SKM-1 (cell line): ENCODE results near the gene RAD23B.
"Not testable (repeated sequence)": the region's sequence is repeated elsewhere in the genome, so short reads cannot be mapped to it uniquely, and the experiment has no call there.

Experiments used
- DNase-seq: peaks from one replicate; lab custom pipeline; 2025; ENCODE audit not compliant: unreplicated experiment; lab: John Stamatoyannopoulos, UW

The RAD23B gene

DNA sequence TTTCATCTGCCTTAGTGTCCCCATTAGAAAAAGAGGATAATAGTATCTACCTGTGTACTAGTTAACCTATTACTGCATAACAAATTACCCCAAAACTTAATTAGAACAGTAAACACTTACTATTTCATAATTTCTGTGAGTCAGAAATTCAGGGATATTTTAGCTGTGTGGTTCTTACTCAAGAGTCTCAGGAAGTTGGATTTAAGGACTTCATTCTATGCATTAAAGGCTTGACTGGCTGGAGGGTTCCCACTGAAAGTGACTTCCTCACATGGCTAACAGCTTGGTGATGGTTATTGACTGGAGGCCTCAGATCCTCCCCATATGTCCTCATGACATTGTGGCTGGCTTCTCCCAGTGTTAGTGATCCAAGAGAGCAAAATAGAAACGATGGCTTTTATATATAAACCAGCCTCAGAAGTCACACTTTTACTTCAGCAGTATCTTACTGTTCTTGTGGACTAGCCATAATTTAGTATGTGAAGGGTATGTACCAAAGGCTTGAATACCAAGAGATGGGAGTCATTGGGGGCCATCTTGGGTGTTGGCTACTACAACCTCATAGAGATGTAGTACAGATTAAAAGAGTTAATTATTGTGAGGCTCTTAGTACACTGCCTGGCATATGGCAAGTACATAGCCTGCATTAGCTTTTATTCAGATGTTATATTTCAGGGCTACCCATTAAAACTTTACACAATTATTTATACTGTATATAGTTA lies 9.9 kb downstream of the RAD23B start:
- DNase-seq = no peak

DNA sequence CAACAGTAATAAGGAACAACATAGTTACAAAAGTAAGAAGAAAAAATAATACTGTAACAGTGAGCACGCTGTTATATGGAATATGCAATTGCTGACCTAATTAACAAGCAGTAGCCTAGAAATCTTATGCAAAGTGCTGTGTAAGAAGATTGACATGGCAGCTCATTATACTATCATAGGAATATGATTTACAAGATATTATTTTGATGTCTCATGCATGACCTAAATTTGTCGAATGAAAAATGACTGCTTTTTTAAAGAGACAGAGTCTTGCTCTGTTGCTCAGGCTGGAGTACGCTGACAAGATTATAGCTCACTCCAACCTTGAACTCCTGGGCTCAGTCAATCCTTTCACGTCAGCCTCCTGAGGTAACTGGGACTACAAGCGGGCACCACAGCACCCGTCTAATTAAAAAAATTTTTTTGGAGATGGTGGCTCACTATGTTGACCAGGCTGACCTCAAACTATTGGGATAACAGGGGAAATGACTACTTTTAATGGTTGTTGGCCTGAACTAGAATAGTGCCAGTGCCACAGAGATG lies 10.5 kb downstream of the RAD23B start:
- DNase-seq = no peak

DNA sequence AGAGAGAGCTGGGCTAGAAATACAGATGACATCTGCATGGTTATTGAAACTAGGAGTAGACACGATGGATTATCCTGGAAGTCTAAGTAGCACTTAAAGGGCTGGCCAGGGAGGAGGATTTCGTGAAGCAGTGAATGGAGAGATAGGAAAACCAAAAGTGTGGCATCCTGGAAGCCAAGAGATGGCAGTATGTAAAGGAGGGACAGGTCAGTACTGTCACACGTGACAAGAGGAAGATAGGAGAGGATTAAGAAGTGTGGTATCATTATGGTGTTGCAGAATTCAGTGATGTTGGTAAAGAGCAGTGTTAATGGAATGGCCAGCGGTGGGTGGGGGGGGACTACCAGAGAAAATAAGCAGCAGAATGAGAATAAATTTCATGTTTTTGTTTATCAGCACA lies 11.7 kb downstream of the RAD23B start:
- no peak for DNase-seq

DNA sequence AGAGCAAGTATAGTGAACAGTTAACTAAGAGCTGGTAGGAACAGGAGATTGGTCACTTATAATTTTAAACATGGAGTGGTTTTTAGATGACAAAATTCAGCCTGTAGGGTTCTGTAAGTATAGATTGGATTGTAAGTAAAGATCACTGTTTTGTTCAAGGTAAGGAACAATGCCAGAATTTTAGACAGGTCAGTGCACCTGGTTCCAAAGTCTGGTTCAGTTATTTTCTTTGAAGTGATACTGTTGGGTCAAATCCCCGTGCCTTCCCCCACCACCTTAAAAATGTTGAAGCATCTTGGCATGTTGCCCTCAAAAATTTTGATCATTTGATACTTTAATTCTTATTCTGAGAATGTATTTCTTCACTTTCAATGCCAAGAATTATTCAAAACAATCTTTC lies 12.9 kb downstream of the RAD23B start:
- no peak for DNase-seq

DNA sequence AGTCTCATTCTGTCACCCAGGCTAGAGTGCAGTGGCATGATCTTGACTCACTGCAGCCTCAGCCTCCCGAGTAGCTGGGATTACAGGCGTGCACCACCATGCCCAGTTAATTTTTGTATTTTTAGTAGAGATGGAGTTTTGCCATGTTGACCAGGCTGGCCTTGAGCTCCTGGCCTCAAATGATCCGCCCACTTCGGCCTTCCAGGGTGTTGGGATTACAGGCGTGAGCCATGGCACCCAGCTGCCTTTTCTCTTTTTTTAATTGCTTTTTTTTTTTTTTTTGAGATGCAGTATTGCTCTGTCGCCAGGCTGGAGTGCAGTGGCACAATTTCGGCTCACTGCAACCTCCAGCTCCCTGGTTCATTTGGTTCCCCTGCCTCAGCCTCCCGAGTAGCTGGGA lies 13.5 kb downstream of the RAD23B start:
- not testable (repeated sequence) for DNase-seq

DNA sequence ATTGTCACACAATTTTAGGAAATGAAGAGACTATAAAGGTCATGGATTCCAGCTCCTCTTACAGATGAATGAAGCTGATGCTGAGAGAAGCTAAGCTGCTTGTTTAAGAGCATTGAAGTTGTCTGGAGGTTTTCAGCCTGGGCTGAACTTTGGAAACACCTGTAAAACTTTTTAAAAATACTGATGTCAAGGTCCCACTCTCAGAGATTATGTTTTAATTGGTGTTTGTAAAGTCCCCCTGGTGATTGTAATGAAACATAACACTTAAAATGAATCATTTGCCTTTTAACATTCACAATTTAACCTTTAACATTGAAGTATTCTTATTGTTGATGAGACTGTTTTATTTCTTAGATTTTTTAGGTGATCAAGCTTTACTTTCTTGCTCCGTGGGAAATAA lies 16.4 kb downstream of the RAD23B start:
- no peak for DNase-seq

DNA sequence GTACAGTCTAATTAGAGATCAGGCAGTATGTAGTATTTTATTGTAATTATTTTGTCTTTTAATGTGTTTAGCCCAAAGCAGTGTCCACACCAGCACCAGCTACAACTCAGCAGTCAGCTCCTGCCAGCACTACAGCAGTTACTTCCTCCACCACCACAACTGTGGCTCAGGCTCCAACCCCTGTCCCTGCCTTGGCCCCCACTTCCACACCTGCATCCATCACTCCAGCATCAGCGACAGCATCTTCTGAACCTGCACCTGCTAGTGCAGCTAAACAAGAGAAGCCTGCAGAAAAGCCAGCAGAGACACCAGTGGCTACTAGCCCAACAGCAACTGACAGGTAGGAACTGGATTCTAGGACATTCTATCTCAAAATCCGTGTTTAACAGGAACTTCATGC lies 23.2 kb downstream of the RAD23B start:
- DNase-seq = no peak

DNA sequence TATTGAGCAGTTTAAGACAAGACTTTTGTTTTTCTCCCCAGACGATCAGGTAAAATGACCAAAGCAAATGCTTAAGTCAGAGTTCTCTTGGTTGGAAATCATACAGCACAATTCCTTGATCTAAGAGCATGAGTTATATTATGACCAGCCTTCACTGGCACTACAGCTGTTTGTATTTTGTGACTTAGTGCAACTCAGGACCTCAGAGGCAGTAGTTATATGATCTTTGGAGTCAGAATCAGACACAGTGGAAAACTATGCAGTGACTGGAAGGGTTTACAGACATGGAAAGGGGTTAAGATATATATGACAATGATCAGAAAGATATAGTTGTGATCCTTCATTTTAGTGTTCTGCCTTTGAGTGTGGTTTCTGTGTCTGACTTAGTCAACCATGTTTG lies 24.3 kb downstream of the RAD23B start:
- no peak for DNase-seq

DNA sequence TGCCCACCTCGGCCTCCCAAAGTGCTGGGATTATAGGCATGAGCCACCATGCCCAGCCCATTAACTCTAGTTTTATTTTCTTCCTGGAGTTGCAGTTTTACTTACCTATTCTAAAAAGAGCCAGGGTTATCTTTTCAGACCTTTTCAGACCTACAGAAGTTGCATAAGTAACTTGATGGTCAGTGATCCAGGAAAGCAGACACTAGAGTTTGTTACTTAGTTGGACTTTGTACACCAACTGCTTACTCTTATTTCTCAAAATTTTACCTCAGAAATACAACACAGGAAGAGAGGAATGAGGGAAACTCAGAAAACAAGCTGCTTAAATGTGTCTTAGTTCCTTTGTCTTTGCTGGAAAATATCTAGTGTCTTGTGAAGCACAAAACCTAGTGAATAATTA lies 25.4 kb downstream of the RAD23B start:
- DNase-seq = no peak

DNA sequence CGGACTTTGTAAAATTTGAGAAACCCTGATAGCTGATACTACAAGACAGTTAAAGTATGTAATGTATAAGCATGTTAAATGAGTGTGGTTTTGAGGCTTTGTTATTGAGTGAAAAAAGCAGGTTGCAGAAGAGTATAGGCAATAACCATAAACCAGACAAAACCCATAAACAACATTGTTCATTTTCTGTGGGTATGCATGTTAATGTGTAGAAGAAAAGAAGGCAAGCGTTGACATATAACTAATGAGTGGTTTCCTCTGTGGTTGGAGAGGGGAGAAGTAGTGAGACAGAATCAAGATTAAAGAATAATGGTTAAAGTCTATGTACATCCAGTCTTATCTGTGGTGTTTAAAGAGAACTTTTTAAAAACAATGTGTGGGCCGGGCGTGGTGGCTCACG lies 26.2 kb downstream of the RAD23B start:
- no peak for DNase-seq

DNA sequence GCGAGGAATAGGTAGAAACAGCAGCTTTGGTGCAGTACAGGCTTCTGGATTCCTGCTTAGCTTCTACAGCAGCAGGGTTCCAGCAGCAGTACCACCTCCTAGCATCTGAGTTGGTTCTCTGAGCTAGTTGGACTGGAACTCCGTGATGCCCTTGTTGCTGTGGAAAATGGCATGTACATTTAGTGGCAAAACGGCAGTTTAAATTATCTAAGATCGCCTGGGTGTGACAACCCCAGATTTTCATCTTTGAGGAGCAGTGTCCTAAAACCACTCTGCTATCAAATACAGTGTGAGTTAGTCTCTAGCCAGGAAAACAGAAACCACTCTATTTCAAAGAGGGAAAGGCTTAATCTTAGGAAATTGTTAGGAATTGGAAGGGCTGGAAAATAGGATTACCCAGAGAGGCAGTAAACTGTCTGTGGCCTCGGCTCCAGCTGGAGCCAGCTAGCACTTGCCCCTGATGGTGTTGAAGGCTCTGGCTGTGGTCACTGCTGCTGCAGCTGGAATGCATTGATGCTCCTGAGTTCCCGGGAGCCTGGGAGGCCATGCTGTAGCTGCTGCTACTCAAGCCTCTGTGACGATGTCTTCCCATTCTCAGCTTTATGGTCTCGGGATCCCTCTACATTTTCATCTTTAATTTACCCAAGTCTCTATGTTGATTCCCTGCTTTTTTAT lies 29.4 kb downstream of the RAD23B start:
- DNase-seq = no peak

DNA sequence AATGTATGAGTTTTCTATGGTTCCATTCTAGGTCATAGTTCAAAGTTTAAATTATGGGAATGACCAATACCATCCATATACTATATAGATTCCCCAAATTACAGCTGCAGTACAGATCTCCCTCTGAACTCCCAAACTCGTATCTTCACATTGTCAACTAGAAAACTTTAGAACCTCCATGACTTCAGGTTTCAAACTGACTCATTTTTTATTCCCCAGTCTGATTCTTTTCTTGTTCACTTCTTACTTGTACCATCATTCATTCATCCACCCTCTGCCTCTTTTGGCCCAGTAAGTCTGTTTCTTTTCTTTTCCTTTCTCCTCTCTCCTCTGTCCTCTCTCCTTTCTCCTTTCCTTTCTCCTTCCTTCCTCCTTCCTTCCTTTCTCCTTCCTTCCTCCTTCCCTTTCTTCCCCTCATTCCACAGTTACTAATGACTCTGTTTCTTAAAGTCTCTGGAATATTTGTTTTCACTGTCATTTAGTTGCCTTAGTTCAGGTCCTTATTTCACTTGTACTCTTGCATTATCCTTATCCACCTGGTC lies 30.5 kb downstream of the RAD23B start:
- no peak for DNase-seq

DNA sequence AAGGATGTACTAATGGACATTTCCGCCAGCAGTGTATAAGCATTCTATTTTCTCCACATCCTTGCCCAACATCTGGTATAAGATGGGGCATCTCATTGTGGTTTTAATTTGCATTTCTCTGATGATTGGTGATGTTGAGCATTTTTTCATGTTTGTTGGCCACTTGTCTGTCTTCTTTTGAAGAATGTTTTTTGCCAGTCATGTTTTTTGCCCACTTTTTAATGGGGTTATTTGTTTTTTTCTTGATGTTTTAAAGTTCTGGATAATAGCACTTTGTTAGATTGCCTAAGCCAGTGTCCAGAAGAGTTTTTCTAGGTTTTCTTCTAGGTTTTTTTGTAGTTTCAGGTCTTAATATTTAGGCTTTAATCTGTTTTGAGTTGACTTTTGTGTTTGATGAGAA lies 31.7 kb downstream of the RAD23B start:
- DNase-seq = no peak

DNA sequence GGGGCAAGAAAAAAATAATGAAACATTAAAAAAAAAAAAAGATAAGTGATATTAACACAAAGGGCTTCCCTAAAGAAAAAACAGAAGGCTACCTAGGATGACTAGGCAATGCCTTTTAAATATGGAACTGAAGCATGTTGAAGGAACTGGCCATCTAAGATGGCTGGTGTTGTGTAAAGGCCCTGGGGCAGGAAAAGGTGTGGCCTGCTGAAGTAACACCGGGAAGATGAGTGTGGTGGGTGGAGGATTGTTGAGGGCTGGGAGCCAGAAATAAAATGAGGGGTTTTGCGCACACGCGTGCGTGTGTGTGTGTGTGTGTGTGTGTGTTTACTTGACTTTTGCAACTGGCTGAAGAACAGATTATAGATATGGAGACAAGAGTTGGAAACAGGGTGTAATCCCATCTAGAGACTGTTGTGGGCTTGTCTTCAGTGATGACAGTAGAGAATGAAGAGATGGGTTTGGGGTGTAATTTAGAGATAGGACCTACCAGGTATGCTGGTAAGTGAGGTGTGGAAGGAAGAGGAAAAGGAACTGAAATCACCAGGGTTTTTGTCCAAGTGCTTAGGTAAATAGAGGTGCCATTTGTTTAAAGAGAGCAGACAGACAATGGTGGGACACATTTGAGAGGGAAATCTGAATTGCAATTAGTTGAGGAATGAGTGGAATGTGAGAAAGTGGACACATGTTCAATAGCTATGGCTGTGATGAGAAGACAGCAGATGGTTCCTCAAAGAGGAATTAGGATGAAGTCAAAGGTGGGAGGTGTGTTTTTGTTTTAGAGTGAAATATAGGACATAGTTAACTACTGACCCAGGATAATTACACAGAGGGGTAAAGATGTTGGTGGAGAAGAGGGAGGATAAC lies 33.9 kb downstream of the RAD23B start:
- DNase-seq = no peak

DNA sequence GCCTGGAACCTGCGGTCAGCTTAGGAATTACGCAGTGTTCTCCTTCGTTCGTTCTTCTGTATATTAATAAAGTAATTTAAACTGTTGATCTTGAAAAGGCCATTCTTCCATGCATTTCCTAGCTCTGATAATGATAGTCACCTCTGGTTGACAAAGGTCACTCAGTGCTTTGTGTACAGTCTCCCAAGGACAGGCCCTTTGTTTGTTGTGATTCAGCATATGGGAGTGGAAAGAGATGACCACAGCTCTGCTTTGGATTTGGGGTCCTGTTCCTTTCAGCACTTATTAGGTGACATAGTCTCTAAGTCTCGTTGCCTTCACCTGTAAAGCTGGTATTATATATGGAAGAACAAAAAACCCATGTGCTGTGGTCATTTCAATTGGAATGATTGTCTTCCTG lies 39.6 kb downstream of the RAD23B start:
- no peak for DNase-seq

DNA sequence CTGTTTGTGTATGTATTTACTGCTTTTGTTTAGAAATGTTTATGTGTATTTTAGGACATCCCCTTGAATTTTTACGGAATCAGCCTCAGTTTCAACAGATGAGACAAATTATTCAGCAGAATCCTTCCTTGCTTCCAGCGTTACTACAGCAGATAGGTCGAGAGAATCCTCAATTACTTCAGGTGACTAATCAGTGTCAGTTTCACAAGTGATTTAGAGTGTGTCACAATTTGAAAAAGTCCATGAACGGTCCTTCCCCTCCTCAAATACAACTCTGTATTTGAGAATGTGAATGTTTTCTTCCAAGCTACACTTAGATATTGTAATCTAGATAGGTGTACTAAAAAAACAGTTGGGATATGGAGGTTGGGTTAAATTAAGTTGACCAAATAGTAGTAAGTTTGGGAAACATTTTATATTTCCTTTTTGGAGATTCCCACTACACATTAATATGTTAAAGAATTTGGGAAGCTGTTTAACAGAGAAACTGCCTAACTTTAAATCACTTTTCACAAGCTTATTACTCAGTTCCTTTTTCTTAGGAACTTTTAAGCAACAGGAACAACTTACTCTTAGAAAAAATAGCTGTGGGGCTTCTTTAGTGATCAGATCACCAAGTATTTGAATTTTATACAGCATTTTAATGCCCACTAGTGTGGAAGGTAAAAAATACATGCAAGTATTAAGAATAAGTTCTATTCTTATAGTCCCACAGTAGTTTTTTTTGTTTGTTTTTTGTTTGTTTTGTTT lies 40.9 kb downstream of the RAD23B start:
- no peak for DNase-seq

DNA sequence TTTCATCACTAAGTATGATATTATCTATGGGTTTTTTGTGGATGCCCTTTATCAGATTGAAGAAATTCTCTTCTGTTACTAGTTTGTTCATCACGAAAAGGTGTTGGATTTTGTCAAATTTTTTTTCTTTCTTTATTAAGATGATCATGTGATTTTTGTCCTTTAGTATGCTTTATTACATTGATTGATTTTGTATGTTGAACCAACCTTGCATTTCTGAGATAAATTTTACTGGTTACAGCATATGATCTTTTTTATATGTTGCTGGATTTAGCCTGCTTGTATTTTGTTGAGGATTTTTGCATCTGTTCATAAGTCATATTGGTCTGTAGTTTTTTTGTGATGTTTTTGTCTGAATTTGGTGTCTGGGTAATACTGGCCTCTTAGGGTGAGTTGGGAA lies 42.8 kb downstream of the RAD23B start:
- no peak for DNase-seq

DNA sequence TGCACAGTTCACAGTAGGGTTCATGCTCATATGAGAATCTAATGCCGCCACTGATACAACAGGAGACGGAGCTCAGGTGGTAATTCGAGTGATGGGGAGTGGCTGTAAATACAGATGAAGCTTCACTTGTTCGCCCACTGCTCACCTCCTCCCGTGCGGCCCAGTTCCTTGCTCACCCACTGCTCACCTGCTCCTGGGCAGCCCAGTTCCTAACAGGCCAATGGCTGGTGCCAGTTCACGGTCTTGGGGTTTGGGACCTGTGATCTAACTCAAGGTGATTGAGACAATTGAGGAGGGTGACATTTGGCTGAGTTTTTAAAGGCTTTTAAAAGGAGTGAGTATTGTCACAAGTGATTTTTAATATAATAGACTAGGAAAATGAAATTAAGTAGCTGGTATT lies 45.4 kb downstream of the RAD23B start:
- DNase-seq = no peak

DNA sequence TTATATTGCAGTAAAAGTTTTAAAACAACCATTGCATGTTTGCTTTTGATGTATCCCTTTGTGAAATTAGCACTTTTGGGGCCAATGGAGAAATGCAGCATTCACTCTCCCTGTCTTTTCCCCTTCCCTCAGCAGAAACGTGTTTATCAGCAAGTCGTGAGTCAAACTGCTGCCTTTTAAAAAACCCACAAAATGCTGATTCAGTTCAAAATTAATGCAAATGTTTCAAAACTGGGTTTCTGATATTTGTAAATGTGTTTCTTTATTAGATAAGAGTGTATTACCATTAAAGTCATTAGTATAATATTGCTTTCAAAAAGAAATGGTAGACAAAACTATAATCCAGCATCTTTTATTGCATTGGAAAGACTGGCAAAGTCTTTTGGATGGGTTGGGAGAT lies 47.3 kb downstream of the RAD23B start:
- no peak for DNase-seq

DNA sequence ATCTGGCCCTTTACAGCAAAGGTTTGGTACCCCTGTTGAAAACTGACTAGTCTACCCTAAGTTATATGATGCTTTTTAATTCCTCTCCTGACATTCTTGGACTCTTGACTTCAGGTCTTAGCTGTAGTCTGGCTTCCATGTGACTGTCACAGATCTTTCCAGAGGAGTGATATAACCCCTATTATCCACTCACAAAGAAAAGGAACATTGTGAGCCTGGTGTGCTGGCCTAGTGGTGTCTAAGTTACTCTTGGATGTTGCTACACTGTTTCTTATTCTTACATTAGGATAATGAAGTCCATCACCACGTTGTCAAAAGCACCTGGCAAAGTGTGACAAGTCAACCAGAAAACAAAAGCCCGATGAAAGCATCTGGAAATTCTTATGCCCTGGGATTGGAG lies 49.8 kb downstream of the RAD23B start:
- DNase-seq = no peak

DNA sequence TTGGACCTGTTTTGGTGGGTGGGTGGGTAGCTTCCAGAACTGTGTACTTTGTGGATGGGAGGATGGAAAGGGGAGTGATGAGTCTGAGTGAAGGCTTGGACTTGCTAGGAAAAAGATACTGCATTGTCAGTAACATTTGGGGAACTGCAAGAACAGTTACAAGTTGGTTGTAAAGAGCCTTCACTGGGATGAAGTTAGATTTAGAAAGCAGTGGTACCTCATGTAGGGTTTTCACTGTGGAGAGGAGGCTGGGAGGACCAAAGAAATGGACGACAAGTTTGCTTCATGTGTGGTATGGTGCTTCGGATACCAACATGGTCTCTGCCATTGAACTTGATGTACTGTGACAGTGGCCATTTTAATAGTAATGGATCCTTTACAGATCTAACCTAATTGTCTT lies 50.3 kb downstream of the RAD23B start:
- no peak for DNase-seq
